Prostate gland (tissue), 2 donors: Measurements from ENCODE around the gene ZNF232.

Source experiments
- CTCF ChIP-seq, 4 experiments: fragments of 200-600 bp in 2 of 4; fragments of 450-650 bp in 2 of 4; sonication (generic) in 2 of 4; IDR thresholded peaks; 1 replicate in 3 of 4; 2 replicates in 1 of 4; pipeline ENCODE4 v1.5.1; 2016 to 2019; ENCODE audit warnings: antibody characterized with exemption in 4 of 4, mild to moderate bottlenecking in 2 of 4, moderate library complexity in 2 of 4
- POLR2A ChIP-seq: fragments of 450-650 bp; IDR thresholded peaks from one replicate; pipeline ENCODE4 v1.6.1; 2016; ENCODE audit warnings: antibody characterized with exemption, mild to moderate bottlenecking

GRCh38 chr17:5118219-5118618 is 6.5 kb upstream of the ZNF232 start:
- TF ChIP-seq CTCF (IDR thresholded peaks at IDR 0.05) (no peak), POLR2A (no peak)
